Measurements from ENCODE around the gene CERS5.

The CERS5 gene

GRCh38 chr12:50123203-50123602 is 44.0 kb downstream of the CERS5 start:
- no peak for DNase-seq

- DNase-seq: no peak
Measured at GRCh38 chr12:50121641-50122040, 45.5 kb downstream of the CERS5 start.

GRCh38 chr12:50120953-50121352 is 46.2 kb downstream of the CERS5 start:
- DNase-seq: no peak

GRCh38 chr12:50120521-50120920 is 46.6 kb downstream of the CERS5 start:
- no peak for DNase-seq

DNA sequence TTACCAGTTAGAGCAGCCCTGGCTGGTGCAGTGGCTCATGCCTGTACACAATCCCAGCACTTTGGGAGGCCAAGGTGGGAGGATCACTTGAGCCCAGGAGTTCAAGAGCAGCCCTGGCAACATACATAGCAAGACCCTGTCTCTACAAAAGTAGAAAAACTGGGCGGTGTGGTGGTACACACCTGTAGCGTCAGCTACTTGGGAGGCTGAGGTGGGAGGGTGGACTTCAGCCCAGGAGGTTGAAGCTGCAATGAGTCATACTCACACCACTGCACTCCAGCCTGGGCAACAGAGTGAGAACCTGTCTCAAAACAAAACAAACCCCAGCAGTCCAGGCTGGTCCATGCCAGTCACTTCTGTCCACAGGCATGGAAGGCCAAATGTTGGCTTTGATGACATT is 47.8 kb downstream of the CERS5 start:
- no peak for DNase-seq

DNA sequence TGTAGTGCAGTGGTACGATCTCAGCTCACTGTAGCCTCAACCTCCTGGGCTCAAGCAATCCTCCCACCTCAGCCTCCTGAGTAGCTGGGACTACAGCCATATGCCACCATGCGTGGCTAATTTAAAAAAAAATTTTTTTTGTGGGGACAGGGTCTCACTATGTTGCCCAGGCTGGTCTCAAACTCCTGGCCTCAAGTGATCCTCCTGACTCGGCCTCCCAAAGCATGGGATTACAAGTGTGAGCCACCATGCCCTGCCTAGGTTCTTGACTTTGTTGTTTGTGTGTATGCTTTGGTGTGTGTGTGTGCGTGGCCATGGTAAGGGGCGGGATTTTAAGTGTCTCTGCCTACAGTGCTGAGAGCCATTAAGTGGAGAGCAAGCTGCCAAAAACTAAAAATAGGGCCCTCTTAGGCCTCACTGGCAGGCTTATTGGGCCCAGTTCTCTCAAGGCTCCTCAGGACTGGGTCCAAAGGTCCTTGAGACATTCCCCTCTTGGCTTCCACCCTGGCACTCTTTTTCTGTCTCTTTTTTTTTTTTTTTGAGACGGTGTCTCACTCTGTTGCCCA is 50.0 kb downstream of the CERS5 start:
- DNase-seq: no peak

DNA sequence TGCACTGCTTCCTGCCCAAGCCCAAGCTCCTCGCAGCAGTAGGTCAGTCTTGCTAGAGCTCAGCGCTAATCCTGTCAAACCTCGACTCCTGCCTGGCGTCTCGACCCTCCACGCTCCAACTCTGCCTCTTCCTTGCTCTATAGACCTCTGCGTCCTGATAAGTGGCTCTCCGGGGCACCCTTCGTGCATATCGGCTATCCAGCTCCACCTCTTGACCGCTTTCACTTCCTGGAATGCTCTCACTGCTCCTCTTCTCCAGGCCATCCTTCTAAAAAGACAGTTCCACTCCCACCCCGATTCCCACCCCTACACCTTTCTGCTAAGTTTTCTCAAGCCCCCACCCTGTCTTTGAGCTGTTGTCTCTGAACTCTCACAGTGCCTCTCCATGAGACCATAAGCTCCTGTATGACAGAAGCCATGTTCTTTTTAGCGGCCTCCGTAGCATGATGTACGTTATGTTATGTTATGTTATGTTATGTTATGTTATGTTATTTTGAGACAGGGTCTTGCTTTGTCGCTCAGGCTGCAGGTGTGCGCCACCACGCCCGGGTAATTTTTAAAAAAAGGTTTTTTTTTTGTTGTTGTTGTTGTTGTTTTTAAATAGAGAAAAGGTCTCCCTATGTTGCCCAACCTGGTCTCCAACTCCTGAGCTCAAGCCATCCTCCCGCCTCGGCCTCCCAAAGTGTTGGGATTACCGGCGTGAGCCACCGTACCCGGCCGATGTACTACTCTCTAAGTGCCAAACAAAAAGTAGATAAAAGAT is 54.5 kb downstream of the CERS5 start:
- DNase-seq: no peak

DNA sequence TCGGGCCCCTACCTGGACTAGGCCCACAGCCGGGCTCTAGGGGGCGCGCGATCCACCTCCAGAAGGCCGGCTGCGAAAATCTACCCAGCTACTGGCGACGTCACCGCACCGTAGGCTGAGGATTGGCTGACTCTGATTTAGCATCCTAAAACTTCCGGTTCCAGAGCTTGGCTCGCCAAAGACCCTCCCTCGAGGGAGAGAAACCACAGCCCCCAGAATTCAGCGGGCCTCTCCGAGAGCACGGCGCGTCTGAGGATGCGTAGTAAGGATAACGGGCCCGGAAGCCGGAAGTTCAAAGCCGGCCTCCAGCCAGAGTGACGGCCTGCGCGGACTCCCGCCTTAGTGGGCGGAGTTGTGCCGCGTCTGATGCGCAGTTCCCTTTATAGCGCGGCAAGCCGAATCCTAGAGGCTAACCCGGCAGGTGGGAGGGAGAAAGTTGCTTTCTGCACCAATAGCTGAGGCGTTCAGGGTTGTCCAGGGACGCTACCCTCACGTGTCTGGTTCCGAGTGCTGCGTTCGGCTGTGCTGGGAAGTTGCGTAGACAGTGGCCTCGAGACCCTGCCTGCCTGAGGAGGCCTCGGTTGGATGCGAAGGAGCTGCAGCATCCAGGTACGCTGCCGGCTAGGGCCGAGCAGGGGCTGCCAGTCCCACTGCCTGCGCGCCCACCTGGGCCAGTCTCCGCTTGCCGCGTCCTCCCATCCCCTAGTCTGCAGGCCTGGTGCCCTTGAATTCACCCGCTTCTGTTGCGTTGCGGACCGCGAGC is 55.3 kb downstream of the CERS5 start, which contains the start of gene COX14:
TSS of gene COX14 (plus strand) at position 544 of the 763 bp plus-strand sequence. CDS start 7,808 bp downstream, outside the sequence.
- DNase-seq: peak; percentile 98 to 100 (median 99)

DNA sequence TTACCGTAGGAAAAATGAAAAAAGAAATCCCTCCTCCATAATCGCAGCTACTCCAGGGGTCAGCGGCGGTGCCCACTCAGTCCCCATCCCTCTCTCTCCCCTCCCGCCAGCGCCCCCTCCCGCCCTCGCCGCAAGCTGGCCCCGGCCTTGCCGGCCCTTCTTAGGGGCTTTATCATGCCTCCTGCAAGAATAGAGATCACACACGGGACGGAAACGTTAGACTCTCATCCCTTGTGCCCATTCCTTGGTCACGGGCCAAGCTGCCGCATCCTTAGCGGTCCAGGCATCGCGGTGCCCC is 55.8 kb downstream of the CERS5 start:
- DNase-seq: no peak

DNA sequence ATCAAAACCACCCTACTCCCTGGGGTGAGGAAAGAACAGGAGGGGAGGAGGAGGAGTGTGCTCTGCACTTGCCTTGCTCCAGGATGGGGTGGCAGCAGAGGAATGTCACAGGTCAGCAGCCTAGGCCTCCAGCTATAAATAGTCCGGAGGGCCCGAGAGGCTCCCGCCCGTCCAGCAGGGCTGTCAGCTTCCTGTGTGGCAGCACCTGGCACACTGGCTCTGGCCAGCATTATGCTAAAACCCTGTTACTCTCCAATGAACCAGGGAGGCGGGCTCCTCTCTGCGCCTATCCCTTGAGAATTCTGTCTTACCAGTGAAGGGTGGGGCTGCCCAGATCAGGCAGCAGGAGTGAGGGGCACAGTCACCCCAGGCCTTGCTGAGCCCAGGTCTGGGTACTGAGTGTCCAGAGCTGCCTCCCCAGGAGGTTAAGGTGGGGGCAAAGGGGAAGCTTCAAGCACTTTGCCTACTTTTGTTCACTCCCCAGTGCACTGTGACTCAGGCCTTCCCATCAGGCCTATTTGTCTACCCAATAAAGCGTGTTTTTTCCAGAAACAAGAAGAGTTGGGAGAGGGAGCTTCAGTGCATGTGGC is 56.3 kb downstream of the CERS5 start:
- no peak for DNase-seq

- DNase-seq: no peak
Measured at GRCh38 chr12:50110127-50110761, 56.9 kb downstream of the CERS5 start.

DNA sequence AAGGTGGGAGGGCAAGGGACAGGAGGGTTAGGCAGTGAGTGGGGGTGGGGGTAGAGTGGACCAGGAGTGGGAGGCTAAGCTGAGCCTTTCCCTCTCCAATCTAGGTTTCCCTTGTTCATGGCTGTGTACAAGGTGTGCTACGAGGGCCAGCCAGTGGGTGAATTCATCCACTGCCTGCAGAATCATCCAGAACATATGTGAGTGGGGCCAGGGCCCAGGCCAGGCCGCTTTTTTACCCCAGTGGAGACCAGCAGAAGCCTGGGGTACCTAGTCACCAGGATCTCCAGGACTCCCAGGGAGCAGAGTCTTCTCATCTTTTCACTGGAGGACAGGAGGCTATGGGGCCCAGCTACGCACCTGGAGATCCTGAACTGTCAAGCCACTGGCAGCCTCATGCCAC is 57.9 kb downstream of the CERS5 start:
- no peak for DNase-seq

GRCh38 chr12:50107416-50108268 is 59.5 kb downstream of the CERS5 start:
- no peak for DNase-seq

- no peak for DNase-seq
Measured at GRCh38 chr12:50106907-50107306, 60.3 kb downstream of the CERS5 start.

DNA sequence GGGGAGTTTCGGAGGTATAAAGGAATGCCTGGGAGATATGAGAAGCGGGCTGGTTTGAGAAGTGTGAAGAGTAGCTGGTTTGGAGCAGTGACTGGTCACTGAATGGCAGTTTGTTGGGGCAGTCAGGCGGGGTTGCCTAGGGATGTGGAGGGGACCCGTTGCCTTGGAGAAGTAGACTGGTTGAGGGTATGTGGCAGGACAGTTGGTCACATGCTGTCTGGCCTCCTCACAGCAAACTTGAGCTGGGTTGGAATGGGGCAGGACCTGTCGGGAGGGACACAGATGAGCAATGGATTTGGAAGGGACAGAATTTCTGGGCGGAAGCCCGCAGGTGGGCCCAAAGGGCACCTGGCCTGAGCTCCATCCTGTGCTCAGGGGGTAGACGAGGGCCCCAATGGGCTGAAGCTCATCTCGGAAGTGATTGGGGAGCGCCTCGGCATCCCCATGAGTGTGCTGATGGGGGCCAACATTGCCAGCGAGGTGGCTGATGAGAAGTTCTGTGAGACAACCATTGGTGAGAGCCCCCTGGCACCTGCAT is 61.2 kb downstream of the CERS5 start:
- DNase-seq: no peak

- no peak for DNase-seq
Measured at GRCh38 chr12:50104417-50105366, 62.5 kb downstream of the CERS5 start.

- no peak for DNase-seq
Measured at GRCh38 chr12:50103767-50104321, 63.3 kb downstream of the CERS5 start, which contains the start of gene GPD1. GPD1 (plus strand) TSS chr12:50104008; CDS start chr12:50104051, 43 bp downstream.

DNA sequence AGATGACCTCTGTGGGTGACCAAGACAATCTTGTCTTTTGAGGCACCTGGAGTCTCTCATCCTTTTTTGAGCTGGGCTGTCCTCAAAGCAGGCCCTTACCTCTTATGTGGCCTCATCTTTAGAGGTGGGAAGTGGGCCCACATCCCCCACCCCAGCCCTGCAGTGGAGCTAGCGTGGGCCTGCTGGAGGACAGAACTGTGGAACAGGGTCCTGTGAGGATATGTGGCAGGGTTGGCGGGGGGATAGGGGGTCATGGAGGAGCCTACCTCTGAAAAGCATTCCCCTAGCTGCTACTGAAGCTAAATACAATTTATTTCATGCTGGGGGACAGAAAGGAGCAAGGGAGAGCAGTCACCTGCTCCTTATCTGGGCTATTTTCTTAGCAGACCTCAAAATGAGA is 63.8 kb downstream of the CERS5 start:
- DNase-seq: no peak

DNA sequence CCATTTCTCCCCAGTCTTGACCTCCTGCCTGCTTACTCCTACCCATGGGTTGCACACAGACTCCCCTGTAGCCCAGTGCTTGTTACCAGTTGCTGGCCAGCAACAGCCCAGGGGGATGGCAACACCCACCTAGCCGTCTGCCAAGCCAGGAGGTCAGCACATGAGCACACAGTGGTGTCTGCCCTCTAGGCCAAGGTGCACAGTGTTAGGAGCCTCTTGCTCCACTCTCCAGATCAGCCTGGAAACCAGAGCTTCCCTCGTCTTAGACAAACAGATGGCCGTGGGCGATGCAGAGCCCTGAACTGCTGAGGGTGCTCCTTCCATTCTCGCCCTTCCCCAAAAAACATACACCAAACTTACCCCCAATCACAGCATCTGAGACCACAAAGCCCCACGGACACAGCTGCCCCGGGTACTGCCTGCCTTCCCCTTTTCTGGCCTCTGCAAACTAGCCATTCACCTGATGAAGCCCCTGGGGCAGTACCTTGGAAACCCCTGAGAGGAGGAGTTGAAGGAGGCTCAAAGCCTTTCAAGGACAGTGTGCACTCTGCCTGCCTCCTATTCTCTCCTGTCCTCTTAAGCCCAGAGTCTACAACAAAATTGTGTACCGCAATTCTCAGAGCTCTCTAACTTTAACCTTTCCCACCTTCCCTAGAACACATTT is 64.4 kb downstream of the CERS5 start:
- DNase-seq: no peak

GRCh38 chr12:50102131-50102531 is 65.0 kb downstream of the CERS5 start:
- no peak for DNase-seq

Measured in activated naive CD4-positive, alpha-beta T cell (primary cell).